Chondrocyte (in vitro differentiated cells): ENCODE data around the gene WNK1. TPM values are rescaled to one million over a fixed set of nuclear protein-coding genes. Genes with fewer than 3 reads are reported as not detected.

ENCODE experiments used
- DNase-seq: peaks from one replicate; pipeline ENCODE4 v3.0.0; 2021; ENCODE audit warnings: mixed read lengths, low spot score
- H3K27ac Mint-ChIP-seq: one replicate; pipeline ENCODE4 v1.8.0; 2021; ENCODE audit warnings: mild to moderate bottlenecking, moderate library complexity, mixed read lengths; ENCODE audit not compliant: unreplicated experiment
- H3K27me3 Mint-ChIP-seq: 2 replicates; pipeline ENCODE4 v1.8.0; 2021; ENCODE audit warnings: low read depth, mixed read lengths
- H3K36me3 Mint-ChIP-seq: 2 replicates; pipeline ENCODE4 v1.8.0; 2021; ENCODE audit warnings: low read depth, mixed read lengths
- H3K4me1 Mint-ChIP-seq: 2 replicates; pipeline ENCODE4 v1.8.0; 2021; ENCODE audit warnings: low read depth, mild to moderate bottlenecking, mixed read lengths
- H3K4me3 Mint-ChIP-seq: one replicate; pipeline ENCODE4 v1.8.0; 2021; ENCODE audit warnings: mild to moderate bottlenecking, moderate library complexity, mixed read lengths; ENCODE audit not compliant: unreplicated experiment
- H3K9me3 Mint-ChIP-seq: 2 replicates; pipeline ENCODE4 v1.8.0; 2021; ENCODE audit warnings: low read depth, mixed read lengths
- total RNA-seq: library from RNA; stranded (reverse); gene quantifications from 3 replicates; pipeline ENCODE4 v1.2.1, GENCODE V29; 2021
- TF ChIP-seq, protein P1 (sequence below): fragments of 200-600 bp; sonication (generic); IDR thresholded peaks from 2 replicates; pipeline ENCODE4 v1.5.0; 2021; ENCODE audit warnings: antibody characterized with exemption, mild to moderate bottlenecking, moderate library complexity

Gene WNK1
- total RNA-seq, 1 donor from 2014 or later, result 163 TPM

DNA sequence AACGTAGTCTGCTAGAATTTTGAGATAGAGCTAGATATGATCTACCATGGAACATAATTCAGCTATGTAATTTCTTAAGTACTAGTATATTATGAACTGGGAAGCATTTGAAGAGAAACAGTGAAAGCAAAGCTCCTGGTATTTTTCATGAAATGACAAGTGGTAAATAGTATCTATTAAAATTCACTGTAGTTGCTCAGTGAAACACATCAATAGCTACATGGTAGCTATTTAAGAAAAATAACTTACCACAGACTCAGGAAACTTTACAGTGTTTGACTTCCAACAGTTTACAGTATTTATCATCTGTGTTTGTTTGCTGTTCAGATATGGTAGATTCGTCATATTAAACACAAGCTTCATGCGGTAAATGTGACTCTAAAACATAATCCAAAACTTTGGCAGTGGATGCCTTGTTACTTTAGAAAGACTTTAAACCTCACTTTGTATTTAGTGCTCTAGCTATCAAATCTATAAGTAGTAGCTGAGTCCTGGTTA lies 25.2 kb downstream of the WNK1 start:
- Mint-ChIP-seq H3K4me3 (no peak overlapping the region), H3K27me3 (no peaks in the 10 kb centered on the region), H3K9me3 (no peaks in the 10 kb centered on the region), H3K27ac (peak overlapping the region; percentile 50), H3K36me3 (no peaks in the 10 kb centered on the region), H3K4me1 (peaks cover 81% of the 10 kb centered on the region)
- TF ChIP-seq, protein P1, sequence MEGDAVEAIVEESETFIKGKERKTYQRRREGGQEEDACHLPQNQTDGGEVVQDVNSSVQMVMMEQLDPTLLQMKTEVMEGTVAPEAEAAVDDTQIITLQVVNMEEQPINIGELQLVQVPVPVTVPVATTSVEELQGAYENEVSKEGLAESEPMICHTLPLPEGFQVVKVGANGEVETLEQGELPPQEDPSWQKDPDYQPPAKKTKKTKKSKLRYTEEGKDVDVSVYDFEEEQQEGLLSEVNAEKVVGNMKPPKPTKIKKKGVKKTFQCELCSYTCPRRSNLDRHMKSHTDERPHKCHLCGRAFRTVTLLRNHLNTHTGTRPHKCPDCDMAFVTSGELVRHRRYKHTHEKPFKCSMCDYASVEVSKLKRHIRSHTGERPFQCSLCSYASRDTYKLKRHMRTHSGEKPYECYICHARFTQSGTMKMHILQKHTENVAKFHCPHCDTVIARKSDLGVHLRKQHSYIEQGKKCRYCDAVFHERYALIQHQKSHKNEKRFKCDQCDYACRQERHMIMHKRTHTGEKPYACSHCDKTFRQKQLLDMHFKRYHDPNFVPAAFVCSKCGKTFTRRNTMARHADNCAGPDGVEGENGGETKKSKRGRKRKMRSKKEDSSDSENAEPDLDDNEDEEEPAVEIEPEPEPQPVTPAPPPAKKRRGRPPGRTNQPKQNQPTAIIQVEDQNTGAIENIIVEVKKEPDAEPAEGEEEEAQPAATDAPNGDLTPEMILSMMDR, result no peak
- DNase-seq, result no peak

DNA sequence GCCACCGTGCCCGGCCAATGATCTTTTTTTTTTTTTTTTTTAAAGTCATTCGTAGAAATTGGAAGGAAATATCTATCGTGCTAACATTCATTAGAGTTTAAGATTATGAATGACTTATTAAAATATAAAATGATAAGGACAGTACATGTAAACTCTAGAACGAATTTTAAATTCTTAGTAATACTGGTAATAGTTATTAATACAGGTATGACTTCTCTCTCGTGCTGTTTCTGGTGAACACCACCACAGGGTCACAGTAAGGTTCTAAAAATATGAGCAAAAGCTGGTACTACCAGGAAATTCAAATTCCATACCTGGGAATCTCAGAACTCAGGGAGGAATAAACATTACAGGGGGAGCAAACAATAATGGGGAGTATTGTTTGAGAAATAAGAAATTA lies 26.2 kb downstream of the WNK1 start:
- H3K36me3 Mint-ChIP-seq, result no peaks in the 10 kb centered on the region
- TF ChIP-seq, protein P1, result no peak
- H3K27ac Mint-ChIP-seq, result peak overlapping the region; percentile 66
- peaks cover 76% of the 10 kb centered on the region for H3K4me1 Mint-ChIP-seq
- no peaks in the 10 kb centered on the region for H3K9me3 Mint-ChIP-seq
- no peak overlapping the region for H3K4me3 Mint-ChIP-seq
- DNase-seq, result no peak
- no peaks in the 10 kb centered on the region for H3K27me3 Mint-ChIP-seq

DNA sequence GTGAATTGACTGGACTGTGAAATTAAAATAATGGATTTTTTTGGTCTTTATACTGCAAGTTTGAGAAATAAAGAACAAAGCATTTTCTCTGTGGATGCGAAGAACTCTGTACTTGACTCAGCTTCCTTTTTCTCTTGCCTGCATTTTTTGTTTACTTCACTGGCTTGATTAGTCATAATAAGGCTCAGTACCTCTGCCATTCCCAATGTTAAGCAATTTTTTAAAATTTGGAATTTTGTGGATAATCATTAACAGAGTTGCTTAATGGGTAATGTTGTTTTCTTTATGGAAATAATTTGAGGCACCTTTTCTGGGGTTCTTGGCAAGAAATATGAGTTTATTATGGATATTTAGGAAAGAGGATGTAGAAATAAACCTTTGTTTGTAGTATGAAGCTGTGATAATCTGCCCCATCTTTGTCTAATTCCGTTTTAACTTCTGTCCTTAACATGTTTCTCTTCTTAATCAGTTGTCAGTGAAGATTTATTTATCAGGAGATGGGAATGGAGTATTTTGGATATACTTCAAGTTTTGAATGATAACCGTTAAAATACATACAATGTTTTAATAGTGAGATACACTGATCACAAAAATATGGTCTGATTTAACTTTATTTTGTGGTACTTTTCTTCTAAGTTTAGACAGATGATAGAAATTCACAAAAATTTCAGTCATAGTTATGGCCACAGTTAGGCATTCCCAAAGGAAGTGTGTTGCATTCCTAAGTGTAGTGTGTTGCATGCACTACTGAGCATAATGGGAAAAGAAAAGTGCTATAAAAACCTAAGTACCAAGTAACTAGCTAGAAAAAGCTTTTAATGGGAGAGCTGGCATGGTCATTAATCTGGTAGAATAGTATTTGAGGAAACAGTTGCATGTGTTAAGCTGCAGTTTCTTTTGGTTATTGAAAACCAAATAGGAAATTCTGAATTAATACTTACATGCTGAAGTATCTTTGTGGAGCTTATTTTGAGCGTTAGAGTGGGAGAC lies 27.7 kb downstream of the WNK1 start:
- Mint-ChIP-seq H3K27ac (peak overlapping the region; percentile 80), H3K36me3 (no peaks in the 10 kb centered on the region), H3K4me3 (peak overlapping the region; percentile 1), H3K4me1 (peaks cover 67% of the 10 kb centered on the region), H3K9me3 (no peaks in the 10 kb centered on the region), H3K27me3 (no peaks in the 10 kb centered on the region)
- TF ChIP-seq, protein P1, result no peak
- DNase-seq, result no peak

DNA sequence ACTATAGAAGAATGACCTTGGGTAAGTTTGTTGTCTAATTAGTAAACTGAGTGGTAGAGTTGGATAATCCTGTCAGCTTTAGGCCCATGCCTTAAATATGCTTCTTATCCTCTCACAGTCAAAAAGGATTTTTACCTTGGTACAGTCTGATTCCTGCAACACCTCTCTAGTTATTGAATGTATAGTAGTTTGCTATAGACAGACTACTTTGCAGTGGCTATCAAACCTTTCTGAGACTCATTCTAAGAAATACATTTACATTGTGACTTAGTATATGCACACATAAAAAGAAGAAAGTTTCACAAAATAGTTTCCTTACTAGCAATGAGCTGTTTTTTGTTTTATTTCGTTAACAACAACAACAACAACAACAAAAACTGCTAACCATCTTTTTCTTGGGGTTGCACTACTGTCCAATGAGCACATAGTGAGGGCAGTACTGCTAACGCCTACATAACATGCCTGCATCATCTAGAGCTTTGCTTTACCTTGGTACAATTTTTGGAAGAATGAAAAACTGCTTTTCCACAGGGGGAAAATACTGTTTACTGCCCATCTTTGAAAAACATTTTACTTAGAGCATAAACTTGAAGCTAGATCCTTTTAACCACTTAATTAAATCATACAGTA lies 28.5 kb downstream of the WNK1 start:
- H3K27me3 Mint-ChIP-seq, result no peaks in the 10 kb centered on the region
- H3K4me3 Mint-ChIP-seq, result no peak overlapping the region
- TF ChIP-seq, protein P1, result no peak
- peaks cover 64% of the 10 kb centered on the region for H3K4me1 Mint-ChIP-seq
- H3K27ac Mint-ChIP-seq, result peak overlapping the region; percentile 80
- no peaks in the 10 kb centered on the region for H3K36me3 Mint-ChIP-seq
- no peaks in the 10 kb centered on the region for H3K9me3 Mint-ChIP-seq
- no peak for DNase-seq

DNA sequence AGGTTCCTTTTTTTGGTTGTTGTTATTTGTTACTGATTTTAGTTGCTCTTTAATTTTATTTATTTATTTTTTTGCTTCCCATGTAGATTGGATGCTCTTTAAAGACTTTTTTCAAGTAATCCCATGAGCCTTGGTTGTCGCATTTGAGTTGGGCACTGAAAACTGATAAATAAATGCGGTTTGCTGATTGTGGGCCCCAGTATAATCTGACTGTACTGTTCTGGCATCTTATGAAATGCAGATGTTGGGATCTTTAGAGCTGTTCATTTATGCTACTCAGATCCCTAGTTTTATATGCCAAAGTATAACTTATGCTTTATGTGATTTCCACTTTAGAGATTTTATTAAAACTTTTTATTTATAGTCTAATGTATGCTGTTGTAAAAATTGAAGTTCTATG lies 33.3 kb downstream of the WNK1 start:
- Mint-ChIP-seq H3K4me3 (no peak overlapping the region), H3K27ac (no peak overlapping the region), H3K9me3 (no peaks in the 10 kb centered on the region), H3K36me3 (no peaks in the 10 kb centered on the region), H3K4me1 (peaks cover 58% of the 10 kb centered on the region), H3K27me3 (no peaks in the 10 kb centered on the region)
- TF ChIP-seq, protein P1, result no peak
- DNase-seq, result no peak
